Activated T-cell treated with anti-CD3 and anti-CD28 coated beads, Interleukin-2, amount 50 U/mL, for 72 hours (primary cell): Measurements from ENCODE around the gene DCTN3. TPM values are rescaled to one million over a fixed set of nuclear protein-coding genes. Genes with fewer than 3 reads are reported as not detected.

Source experiments
- ATAC-seq, 2 donors: fragments of 150-1000 bp; cut with Tn5 transposase; replicated peaks in 1 of 2; 2 replicates each; pipeline ENCODE4 v1.10.0; 2021; ENCODE audit warnings: moderate library complexity in 2 of 2, mild to moderate bottlenecking in 1 of 2
- DNase-seq, 2 donors: peaks; one replicate each; pipeline ENCODE4 v3.0.0; 2021 to 2022; ENCODE audit warnings: mixed read lengths in 1 of 2
- H3K27ac Mint-ChIP-seq: one replicate; pipeline ENCODE4 v1.8.0; 2022; ENCODE audit warnings: mild to moderate bottlenecking, moderate library complexity, mixed read lengths
- H3K27me3 Mint-ChIP-seq: one replicate; pipeline ENCODE4 v1.8.0; 2022; ENCODE audit warnings: low read depth, mixed read lengths
- H3K36me3 Mint-ChIP-seq, 2 donors: one replicate each; pipeline ENCODE4 v1.8.0; 2022; ENCODE audit warnings: mixed read lengths in 2 of 2, mild to moderate bottlenecking in 1 of 2; ENCODE audit not compliant: insufficient read depth in 2 of 2
- H3K4me1 Mint-ChIP-seq: one replicate; pipeline ENCODE4 v1.8.0; 2022; ENCODE audit warnings: low read depth, mixed read lengths
- H3K4me3 Mint-ChIP-seq, 2 donors: one replicate each; pipeline ENCODE4 v1.8.0; 2022; ENCODE audit warnings: mild to moderate bottlenecking in 2 of 2, mixed read lengths in 2 of 2, moderate library complexity in 2 of 2
- H3K9me3 Mint-ChIP-seq, 2 donors: one replicate each; pipeline ENCODE4 v1.8.0; 2022; ENCODE audit warnings: mixed read lengths in 2 of 2
- total RNA-seq, 2 donors: library from RNA; stranded (reverse); gene quantifications; one replicate each; pipeline ENCODE4 v1.2.3, GENCODE V29; 2022

Gene DCTN3
- total RNA-seq, 2 donors from 2014 or later = 75.6 to 79.2 TPM

GRCh38 chr9:34588671-34589635 is 31.3 kb downstream of the DCTN3 start:
- Mint-ChIP-seq H3K27ac (no peak overlapping the region), H3K9me3 (no peaks in the 10 kb centered on the region), H3K4me1 (peaks cover 33% of the 10 kb centered on the region), H3K36me3 (no peaks in the 10 kb centered on the region), H3K27me3 (peaks cover 89% of the 10 kb centered on the region), H3K4me3 (peak overlapping the region; percentile 46 to 75)
- DNase-seq (no peak), ATAC-seq (no peak)

DNA sequence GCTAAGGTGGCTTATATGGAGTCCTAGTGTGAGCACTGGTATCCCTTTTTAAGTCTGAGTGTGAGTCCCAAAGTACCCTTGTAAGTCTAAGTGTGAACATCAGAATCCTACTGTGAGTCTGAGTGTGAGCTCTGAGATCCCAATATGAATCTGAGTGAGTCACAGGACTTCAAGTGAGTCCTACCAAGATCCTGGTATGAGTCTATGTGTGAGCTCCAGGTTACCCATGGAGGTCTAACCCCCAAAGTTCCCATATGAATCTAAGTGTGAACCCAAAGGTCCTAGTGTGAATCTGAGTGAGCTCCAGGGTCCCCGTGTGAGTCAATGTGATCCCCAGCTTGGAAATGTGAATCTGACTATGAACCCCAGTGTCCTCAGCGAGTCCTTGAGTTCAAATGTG is 33.0 kb downstream of the DCTN3 start:
- DNase-seq (no peak), ATAC-seq (peak; percentile 43 to 70)
- Mint-ChIP-seq H3K27ac (no peak overlapping the region), H3K9me3 (no peaks in the 10 kb centered on the region), H3K4me1 (peaks cover 32% of the 10 kb centered on the region), H3K4me3 (no peak overlapping the region), H3K36me3 (no peaks in the 10 kb centered on the region), H3K27me3 (peaks cover 84% of the 10 kb centered on the region)

GRCh38 chr9:34585946-34586669 is 34.2 kb downstream of the DCTN3 start:
- no peaks in the 10 kb centered on the region for H3K9me3 Mint-ChIP-seq
- H3K4me1 Mint-ChIP-seq = peaks cover 22% of the 10 kb centered on the region
- no peaks in the 10 kb centered on the region for H3K36me3 Mint-ChIP-seq
- DNase-seq = no peak
- ATAC-seq = no peak
- H3K27me3 Mint-ChIP-seq = peaks cover 81% of the 10 kb centered on the region
- H3K27ac Mint-ChIP-seq = no peak overlapping the region
- H3K4me3 Mint-ChIP-seq = no peak overlapping the region

- Mint-ChIP-seq H3K4me1 (peaks cover 11% of the 10 kb centered on the region), H3K36me3 (no peaks in the 10 kb centered on the region), H3K4me3 (no peak overlapping the region), H3K27me3 (peaks cover 83% of the 10 kb centered on the region), H3K27ac (no peak overlapping the region), H3K9me3 (no peaks in the 10 kb centered on the region)
- DNase-seq = no peak
- ATAC-seq = no peak
Observed at GRCh38 chr9:34584970-34585369, 35.3 kb downstream of the DCTN3 start.

- Mint-ChIP-seq H3K27me3 (peaks cover 85% of the 10 kb centered on the region), H3K27ac (no peak overlapping the region), H3K4me3 (no peak overlapping the region), H3K4me1 (peaks cover 5% of the 10 kb centered on the region), H3K9me3 (no peaks in the 10 kb centered on the region), H3K36me3 (no peaks in the 10 kb centered on the region)
- ATAC-seq (no peak), DNase-seq (no peak)
Observed at GRCh38 chr9:34582787-34583186, 37.5 kb downstream of the DCTN3 start.

GRCh38 chr9:34581318-34581717 is 39.0 kb downstream of the DCTN3 start:
- peaks cover 12% of the 10 kb centered on the region for H3K4me1 Mint-ChIP-seq
- no peak for ATAC-seq
- no peak overlapping the region for H3K27ac Mint-ChIP-seq
- H3K27me3 Mint-ChIP-seq = peaks cover 85% of the 10 kb centered on the region
- H3K9me3 Mint-ChIP-seq = no peaks in the 10 kb centered on the region
- no peak overlapping the region for H3K4me3 Mint-ChIP-seq
- H3K36me3 Mint-ChIP-seq = no peaks in the 10 kb centered on the region
- no peak for DNase-seq

- H3K4me3 Mint-ChIP-seq = no peak overlapping the region
- H3K4me1 Mint-ChIP-seq = peaks cover 12% of the 10 kb centered on the region
- no peak for ATAC-seq
- no peak for DNase-seq
- H3K9me3 Mint-ChIP-seq = no peaks in the 10 kb centered on the region
- peaks cover 84% of the 10 kb centered on the region for H3K27me3 Mint-ChIP-seq
- H3K36me3 Mint-ChIP-seq = no peaks in the 10 kb centered on the region
- no peak overlapping the region for H3K27ac Mint-ChIP-seq
Observed at GRCh38 chr9:34580358-34580757, 39.9 kb downstream of the DCTN3 start.

- ATAC-seq = no peak
- H3K4me3 Mint-ChIP-seq = no peak overlapping the region
- H3K27ac Mint-ChIP-seq = no peak overlapping the region
- DNase-seq = no peak
- no peaks in the 10 kb centered on the region for H3K9me3 Mint-ChIP-seq
- H3K36me3 Mint-ChIP-seq = no peaks in the 10 kb centered on the region
- H3K4me1 Mint-ChIP-seq = peaks cover 12% of the 10 kb centered on the region
- peaks cover 79% of the 10 kb centered on the region for H3K27me3 Mint-ChIP-seq
Observed at GRCh38 chr9:34579808-34580163, 40.5 kb downstream of the DCTN3 start.

GRCh38 chr9:34579104-34579807 is 41.0 kb downstream of the DCTN3 start:
- Mint-ChIP-seq H3K36me3 (no peaks in the 10 kb centered on the region), H3K27me3 (peaks cover 74% of the 10 kb centered on the region), H3K27ac (no peak overlapping the region), H3K4me1 (peaks cover 12% of the 10 kb centered on the region), H3K9me3 (no peaks in the 10 kb centered on the region), H3K4me3 (no peak overlapping the region)
- ATAC-seq (no peak), DNase-seq (no peak)

- Mint-ChIP-seq H3K27me3 (peaks cover 70% of the 10 kb centered on the region), H3K36me3 (no peaks in the 10 kb centered on the region), H3K27ac (no peak overlapping the region), H3K9me3 (no peaks in the 10 kb centered on the region), H3K4me1 (peaks cover 12% of the 10 kb centered on the region), H3K4me3 (peak overlapping the region in 1 of 2 donors; percentile 49)
- DNase-seq (peak; percentile 20 to 24), ATAC-seq (peak; percentile 55 to 67)
Observed at GRCh38 chr9:34578241-34579103, 41.8 kb downstream of the DCTN3 start.

DNA sequence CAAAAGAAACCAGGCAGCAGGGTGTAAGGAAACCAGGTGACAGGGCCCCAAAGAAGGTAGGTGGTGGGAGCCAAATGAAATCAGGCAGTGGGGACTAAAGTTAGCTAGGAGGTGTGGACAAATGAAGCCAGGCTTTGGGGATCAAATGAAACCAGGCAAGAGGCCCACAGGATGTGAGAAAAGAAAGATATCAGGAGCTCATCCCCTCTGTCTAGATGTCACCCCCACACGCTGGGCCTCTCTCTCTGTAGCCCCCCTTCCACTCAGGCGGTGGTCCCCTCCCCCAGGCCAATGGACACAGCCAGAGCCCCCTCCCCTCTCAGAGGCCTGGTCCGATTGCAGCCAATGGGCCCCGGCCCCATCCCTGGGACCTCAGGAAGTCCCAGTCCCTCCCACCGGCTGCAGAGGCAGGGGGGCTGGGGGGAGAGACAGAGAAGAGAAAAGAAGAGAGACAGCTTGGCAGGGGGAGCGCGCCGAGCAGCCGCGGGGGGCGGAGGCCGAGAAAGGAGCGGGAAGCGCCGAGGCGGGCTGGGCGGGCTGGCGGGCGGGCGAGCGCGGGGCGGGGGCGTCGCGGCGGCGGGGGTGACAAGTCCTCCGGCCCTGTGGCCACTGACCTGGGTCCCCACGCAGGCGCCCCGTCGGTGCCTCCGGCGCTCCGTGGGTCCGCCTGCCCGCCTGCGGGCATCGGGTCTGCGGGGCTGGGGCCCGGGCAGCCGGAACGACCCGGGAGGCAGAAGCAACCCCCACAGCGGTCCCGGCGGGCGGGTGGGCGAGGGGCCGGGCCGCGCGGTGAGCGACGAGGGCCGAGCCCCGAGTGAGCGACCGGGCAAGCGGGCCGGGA is 42.7 kb downstream of the DCTN3 start:
- H3K9me3 Mint-ChIP-seq = no peaks in the 10 kb centered on the region
- no peak for DNase-seq
- peak overlapping the region; percentile 48 to 79 for H3K4me3 Mint-ChIP-seq
- H3K27me3 Mint-ChIP-seq = peaks cover 64% of the 10 kb centered on the region
- H3K27ac Mint-ChIP-seq = no peak overlapping the region
- H3K36me3 Mint-ChIP-seq = no peaks in the 10 kb centered on the region
- ATAC-seq = peak in 1 of 2 donors; percentile 26
- H3K4me1 Mint-ChIP-seq = peaks cover 12% of the 10 kb centered on the region
